H1 (cell line): Measurements from ENCODE around the gene ZBED6. TPM values are rescaled to one million over a fixed set of nuclear protein-coding genes. Genes with fewer than 3 reads are reported as not detected.

Experiments used
- ASH2L ChIP-seq: fragments of 200-600, 300-600 bp; sonication (generic); IDR thresholded peaks from one replicate; pipeline ENCODE4 v1.7.1; 2017; ENCODE audit warnings: low read length
- ATF2 ChIP-seq: IDR thresholded peaks from 2 replicates; pipeline ENCODE4 v1.6.1; 2012; ENCODE audit warnings: low read length, inconsistent platforms
- ATF3 ChIP-seq: IDR thresholded peaks from 2 replicates; pipeline ENCODE4 v1.6.1; 2011; ENCODE audit warnings: low read depth, mild to moderate bottlenecking, low read length; ENCODE audit not compliant: insufficient read depth
- CHD1 ChIP-seq: IDR thresholded peaks from 2 replicates; pipeline ENCODE4 v1.6.1; 2012; ENCODE audit warnings: low read depth, low read length, improper control_type of control experiment
- CREB1 ChIP-seq: IDR thresholded peaks from 2 replicates; pipeline ENCODE4 v1.6.1; 2012; ENCODE audit warnings: inconsistent platforms
- E2F6 ChIP-seq: IDR thresholded peaks from 2 replicates; pipeline ENCODE4 v1.6.1; 2012; ENCODE audit warnings: inconsistent platforms
- HDAC6 ChIP-seq: IDR thresholded peaks from one replicate; pipeline ENCODE4 v1.7.1; 2012; ENCODE audit warnings: low read depth, mild to moderate bottlenecking, inconsistent platforms, low read length, moderate library complexity
- KDM1A ChIP-seq: fragments of 200-600, 300-600 bp; sonication (generic); IDR thresholded peaks from 2 replicates; pipeline ENCODE4 v1.7.1; 2016; ENCODE audit warnings: mild to moderate bottlenecking, low read length, borderline replicate concordance
- KDM4A ChIP-seq: IDR thresholded peaks from one replicate; pipeline ENCODE4 v1.7.1; 2012; ENCODE audit warnings: low read depth, mild to moderate bottlenecking, moderate library complexity, low read length, inconsistent platforms; ENCODE audit not compliant: severe bottlenecking
- MAX ChIP-seq: IDR thresholded peaks from 2 replicates; pipeline ENCODE4 v1.6.1; 2012; ENCODE audit warnings: inconsistent platforms
- PHF8 ChIP-seq: fragments of 200-600 bp; sonication (generic); conservative IDR thresholded peaks from 2 replicates; pipeline ENCODE4 v1.7.1; 2012; ENCODE audit warnings: low read depth, mild to moderate bottlenecking, inconsistent platforms, low read length, moderate library complexity
- POLR2A ChIP-seq, 2 experiments: IDR thresholded peaks; 1 replicate in 1 of 2; 2 replicates in 1 of 2; pipeline ENCODE4 v1.6.1; 2011; ENCODE audit warnings: low read depth in 2 of 2, low read length in 2 of 2, mild to moderate bottlenecking in 2 of 2; ENCODE audit errors: control extremely low read depth in 1 of 2
- POLR2AphosphoS5 ChIP-seq: IDR thresholded peaks from 2 replicates; pipeline ENCODE4 v1.6.1; 2011; ENCODE audit warnings: low read depth, low read length
- POU5F1 ChIP-seq: IDR thresholded peaks from 2 replicates; pipeline ENCODE4 v1.6.1; 2011; ENCODE audit warnings: low read depth, mild to moderate bottlenecking, low read length, moderate library complexity
- SIRT6 ChIP-seq: IDR thresholded peaks from one replicate; pipeline ENCODE4 v1.7.1; 2012; ENCODE audit warnings: low read length, inconsistent platforms
- SIX5 ChIP-seq: IDR thresholded peaks from 2 replicates; pipeline ENCODE4 v1.6.1; 2011; ENCODE audit warnings: mild to moderate bottlenecking, low read depth, low read length
- SP1 ChIP-seq: IDR thresholded peaks from 2 replicates; pipeline ENCODE4 v1.6.1; 2011; ENCODE audit warnings: low read depth, low read length
- SRF ChIP-seq: IDR thresholded peaks from 2 replicates; pipeline ENCODE4 v1.6.1; 2011; ENCODE audit warnings: mild to moderate bottlenecking, low read depth, low read length, moderate library complexity
- TAF1 ChIP-seq: IDR thresholded peaks from 2 replicates; pipeline ENCODE4 v1.6.1; 2011; ENCODE audit warnings: mild to moderate bottlenecking, low read depth, low read length
- TAF7 ChIP-seq: optimal IDR thresholded peaks from 2 replicates; pipeline ENCODE3; 2011; ENCODE audit warnings: low read depth, mild to moderate bottlenecking, inconsistent platforms, low read length, moderate library complexity, borderline replicate concordance
- TBP ChIP-seq: IDR thresholded peaks from 2 replicates; pipeline ENCODE4 v1.6.1; 2011; ENCODE audit warnings: low read depth, low read length, improper control_type of control experiment
- TCF12 ChIP-seq: IDR thresholded peaks from 2 replicates; pipeline ENCODE4 v1.6.1; 2011; ENCODE audit warnings: low read depth, mild to moderate bottlenecking, low read length
- YY1 ChIP-seq: IDR thresholded peaks from 2 replicates; pipeline ENCODE4 v1.6.1; 2011; ENCODE audit warnings: low read depth, mild to moderate bottlenecking, low read length
- polyA plus RNA-seq, 7 experiments: library from polyadenylated mRNA; depleted of rRNA in 3 of 7; stranded (reverse) in 5 of 7; unstranded in 2 of 7; fragments of >200 nt in 5 of 7; fragments of 200-250 nt in 2 of 7; gene quantifications; 1 replicate in 5 of 7; 2 replicates in 1 of 7; 4 replicates in 1 of 7; pipeline versions ENCODE4 v1.2.1 to v1.2.3, GENCODE V29; 2011 to 2013; ENCODE audit warnings: missing spikeins in 2 of 7, mixed read lengths in 2 of 7
- total RNA-seq: library from RNA; stranded (reverse); fragmentation: NEBNext Ultra II Directional; extraction: Animal tissue kit (Norgen Biotek cat#: 25700); gene quantifications from 2 replicates; pipeline ENCODE4 v1.2.1, GENCODE V29; 2021

ZBED6 gene
- total and polyA plus RNA-seq, 2 of the 8 experiments (the other 6 are each of a cell fraction or from before 2014, with no cell fraction given): 1.4 to 25.9 TPM

- peak; percentile 44 for TF ChIP-seq ASH2L
- TF ChIP-seq TCF12: no peak
- peak; percentile 79 for TF ChIP-seq CREB1
- 0 out of 2 replicates have a peak, but pooled peaks have one; percentile 38 for TF ChIP-seq SP1
- peak; percentile 76 for TF ChIP-seq TBP
- no peak for TF ChIP-seq CHD1
- TF ChIP-seq PHF8: peak; percentile 59; the same call in 1 of the 2 replicates
- no peak for TF ChIP-seq ATF2
- no peak for TF ChIP-seq HDAC6
- peak; percentile 98 for TF ChIP-seq YY1
- TF ChIP-seq SIX5: peak; percentile 73
- peak; percentile 17 for TF ChIP-seq TAF7
- TF ChIP-seq TAF1: peak; percentile 86
- TF ChIP-seq MAX: peak; percentile 78
- peak; percentile 70 for TF ChIP-seq E2F6
- no peak for TF ChIP-seq SRF
- no peak for TF ChIP-seq POU5F1
- TF ChIP-seq POLR2AphosphoS5: peak; percentile 82
- TF ChIP-seq KDM1A: no peak
- TF ChIP-seq ATF3: peak; percentile 85
- peak; percentile 69 to 90 for TF ChIP-seq POLR2A (IDR thresholded peaks at IDR 0.05; ENCODE audit: control extremely low read depth in 1 of 2, low read depth in 2 of 2, low read length in 2 of 2)
- no peak for TF ChIP-seq SIRT6
- TF ChIP-seq KDM4A: peak; percentile 6
Measured at GRCh38 chr1:203795441-203796235, at the start of gene ZBED6, which contains the start of gene ZC3H11A (continued).
